Heart left ventricle (tissue), 16 donors: ENCODE results near the gene MLLT10. TPM values are rescaled to one million over a fixed set of nuclear protein-coding genes. Genes with fewer than 3 reads are reported as not detected.
A peak's percentile ranks its signal among the peaks of the same experiment; 100 is the strongest.

Source experiments
- ATAC-seq, 4 donors: fragments of 200-7000 bp; cut with Tn5 transposase; one replicate each; pipeline ENCODE4 v1.9.1; 2020 to 2022; ENCODE audit warnings: moderate library complexity in 4 of 4, mild to moderate bottlenecking in 3 of 4, moderate number of reproducible peaks in 1 of 4
- DNase-seq, 5 donors: peaks; one replicate each; pipeline ENCODE4 v3.0.0-alpha.2; 2020
- H3K27ac ChIP-seq, 12 donors: fragments of 200-600 bp; sonication (generic) in 4 of 12; one replicate each; pipeline versions ENCODE4 v1.5.0 to v1.8.0; 2016 to 2022; ENCODE audit warnings: mild to moderate bottlenecking in 2 of 12
- H3K27me3 ChIP-seq, 9 donors: fragments of 200-600 bp; sonication (generic) in 2 of 9; one replicate each; pipeline versions ENCODE4 v1.5.1 to v1.8.0; 2016 to 2022; ENCODE audit warnings: mild to moderate bottlenecking in 3 of 9
- H3K36me3 ChIP-seq, 9 donors: fragments of 200-600 bp; sonication (generic) in 2 of 9; one replicate each; pipeline versions ENCODE4 v1.5.0 to v1.8.0; 2018 to 2022; ENCODE audit warnings: mild to moderate bottlenecking in 2 of 9
- H3K4me1 ChIP-seq, 12 donors: fragments of 200-600 bp; sonication (generic) in 4 of 12; one replicate each; pipeline versions ENCODE4 v1.5.0 to v1.8.0; 2016 to 2022; ENCODE audit warnings: mild to moderate bottlenecking in 3 of 12
- H3K4me3 ChIP-seq, 12 donors: fragments of 200-600 bp; sonication (generic) in 4 of 12; one replicate each; pipeline versions ENCODE4 v1.5.0 to v1.8.0; 2017 to 2022; ENCODE audit warnings: mild to moderate bottlenecking in 9 of 12, moderate library complexity in 4 of 12
- H3K9me3 ChIP-seq, 12 donors: fragments of 200-600 bp; sonication (generic) in 4 of 12; one replicate each; pipeline versions ENCODE4 v1.5.0 to v1.8.0; 2016 to 2022; ENCODE audit warnings: mild to moderate bottlenecking in 1 of 12
- CTCF ChIP-seq, 12 donors: fragments of 200-600 bp; sonication (generic) in 4 of 12; IDR thresholded peaks; one replicate each; pipeline versions ENCODE4 v1.5.0 to v1.8.0; 2018 to 2022; ENCODE audit warnings: antibody characterized with exemption in 12 of 12, mild to moderate bottlenecking in 5 of 12
- POLR2A ChIP-seq, 2 donors: fragments of 450-650 bp; IDR thresholded peaks; one replicate each; pipeline ENCODE4 v1.6.1; 2017; ENCODE audit warnings: antibody characterized with exemption in 2 of 2, mild to moderate bottlenecking in 2 of 2, moderate library complexity in 2 of 2
- WGBS, 4 donors: extraction: QIAGEN DNeasy Blood & Tissue Kit in 2 of 4; methylation state at CpG; one replicate each; pipeline versions ENCODE4 v1.1.5 to v1.1.7; 2013 to 2018; 5-methylcytosine and 5-hydroxymethylcytosine counted together
- intact Hi-C, 10 donors: fragments of 100-400 bp; cut with DNase I; formaldehyde crosslinking; loops; one replicate each; pipeline versions ENCODE4 v1.11.1 to v1.14.2; 2022
- polyA plus RNA-seq, 2 donors: library from polyadenylated mRNA; stranded (reverse); fragments of 200-250 nt; gene quantifications; one replicate each; pipeline ENCODE4 v1.2.3, GENCODE V29; 2013
- total RNA-seq, 9 donors: library from RNA; depleted of rRNA in 2 of 9; stranded (reverse); fragments of >200 nt in 2 of 9; fragmentation: NEBNext Ultra II Directional in 3 of 9; extraction: Animal tissue kit (Norgen Biotek cat#: 25700) in 3 of 9; gene quantifications; one replicate each; pipeline versions ENCODE4 v1.1.0 to v1.2.4, GENCODE V29; 2016 to 2023
- donor health status: ischemic (EF 13 %, LVEDD 7.1; RV severe dilation, severe dysfunction).
- donor health status: healthy with polysubstance abuse.
- donor health status: DM: no; HTN: yes; CAD: no.
- donor health status: DM: no; HTN: no; CAD: no.
- donor health status: ischemic (EF 25% LVEDD 6.9; RV normal size, moderate dysfunction).
- donor health status: ischemic (EF 25% LVEDD 5.7; RV mildly dilated, moderate dysfunction).
- donor health status: healthy.
- donor health status: DM: yes; HTN: yes; CAD: no.
- donor health status: ischemic (EF 35%, LVEDD 5.7; RV mildly dilated, moderate dysfunction).
- donor health status: nonischemic (EF 11% LVEDD 7.7; RV severe dilation, severe dysfunction).
- donor health status: DM: yes; HTN: yes; CAD: no.
- donor health status: PGD.
- donor health status: ischemic (EF 29% LVEDD 5.4; RV normal size, mild dysfunction).
- donor health status: nonischemic (EF 23%, LVEDD 6.1; RV moderate dilation, normal function).

Gene MLLT10
- total and polyA plus RNA-seq, 11 donors, result 16.0 to 30.7 (median 25.2) TPM

DNA sequence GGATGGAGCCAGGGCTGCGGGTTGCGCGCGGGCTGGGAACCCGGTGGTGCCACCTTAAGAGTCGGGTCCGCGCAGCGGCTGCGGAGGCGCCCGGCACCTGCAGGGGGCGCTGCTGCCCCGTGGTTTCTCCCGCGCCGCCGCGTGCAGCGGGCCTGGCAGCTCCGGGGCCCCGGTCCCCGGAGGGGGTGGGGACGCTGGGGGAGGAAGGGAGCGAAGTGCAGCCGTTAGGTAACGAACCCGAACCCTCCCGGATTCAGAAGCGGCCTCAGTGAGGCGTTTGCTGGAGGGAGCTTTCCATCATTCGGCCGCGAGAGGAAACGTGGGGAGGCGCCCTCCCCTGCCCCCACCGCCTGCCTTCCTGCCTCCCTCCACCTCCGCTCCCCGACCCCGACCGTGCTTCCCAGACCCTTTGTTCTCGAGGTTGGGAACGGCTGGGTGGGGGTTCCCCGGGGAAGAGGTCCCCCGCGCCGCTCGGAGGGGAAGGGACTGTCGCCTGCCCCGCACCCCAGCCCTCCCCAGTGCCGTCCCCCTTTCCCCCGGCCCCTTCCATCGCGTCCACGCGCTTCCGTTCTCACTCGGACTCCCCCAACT lies 38.2 kb upstream of the MLLT10 start:
- DNase-seq (peak; percentile 81 to 92 (median 86)), ATAC-seq (peak; percentile 66 to 91 (median 82))
- TF ChIP-seq CTCF (IDR thresholded peaks at IDR 0.05) (peak; percentile 96 to 100 (median 99)), POLR2A (IDR thresholded peaks at IDR 0.05) (no peak)
- intact Hi-C loops, result loop anchor here (1.0 to 10.0 kb wide), 21 partner anchors 21 to 1491 kb away; partner anchors contain the start of genes MLLT10 (in 3 of the 10) and COMMD3 (in 1 of the 10)
- H3K4me3 ChIP-seq, result peak overlapping the region; percentile 61 to 86 (median 78)
- WGBS, 4 donors, result 0 to 1% (median 0%) methylated on average over 5 to 57 of the region's 58 CpGs
- peaks cover 0 to 31% (median 8%) of the 10 kb centered on the region in 12 donors for H3K4me1 ChIP-seq
- peaks cover 0 to 54% (median 0%) of the 10 kb centered on the region in 9 donors for H3K27me3 ChIP-seq
- peak overlapping the region in 11 of 12 donors; percentile 68 to 91 (median 81) for H3K27ac ChIP-seq
- H3K36me3 ChIP-seq, result no peaks in the 10 kb centered on the region
- no peaks in the 10 kb centered on the region for H3K9me3 ChIP-seq

DNA sequence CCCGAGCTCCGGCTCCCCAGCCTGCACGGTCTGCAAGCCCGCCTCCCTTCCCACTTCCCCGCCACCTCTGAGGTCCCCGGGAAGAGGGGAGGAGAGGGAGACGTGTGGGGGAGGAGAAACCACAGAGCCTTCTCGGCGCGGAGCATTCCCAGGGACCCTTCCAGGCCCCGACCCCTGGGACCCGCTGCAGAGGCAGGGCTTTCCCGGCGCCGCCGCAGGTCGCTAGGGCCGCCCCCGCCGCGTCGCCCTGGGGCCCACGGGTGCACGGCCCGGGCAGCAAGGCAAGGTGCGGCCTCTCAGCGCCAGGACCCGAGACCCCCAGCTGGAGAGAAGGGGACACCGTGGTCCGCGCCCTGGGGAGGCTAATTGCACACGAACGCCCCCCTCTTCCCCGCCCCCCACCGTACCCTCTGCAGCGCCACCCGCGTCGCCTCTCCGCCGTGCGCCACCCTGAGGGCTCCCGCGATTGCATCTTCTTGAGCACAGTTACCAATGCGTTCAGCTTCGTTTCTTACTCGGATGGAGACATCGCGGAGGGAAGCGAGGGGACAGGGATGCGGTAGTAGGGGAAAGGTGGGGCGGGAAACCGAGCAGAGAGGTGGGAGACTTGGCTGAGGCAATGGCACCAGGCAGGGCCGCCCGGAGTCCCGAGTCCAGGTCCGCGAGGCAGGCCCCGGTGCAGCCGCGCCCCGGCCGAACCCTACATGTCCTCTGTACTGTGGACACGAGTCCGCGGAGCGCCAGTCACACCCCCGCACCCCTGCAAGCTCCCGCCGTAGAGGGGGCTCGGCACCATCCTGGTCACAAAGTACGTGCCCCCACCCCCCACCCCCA lies 37.5 kb upstream of the MLLT10 start:
- intact Hi-C loops, result loop anchor here (1.0 to 10.0 kb wide), 16 partner anchors 20 to 1491 kb away; partner anchors contain the start of genes MLLT10 (in 3 of the 10) and COMMD3 (in 1 of the 10)
- peaks cover 0 to 59% (median 0%) of the 10 kb centered on the region in 9 donors for H3K27me3 ChIP-seq
- peak overlapping the region in 11 of 12 donors; percentile 68 to 91 (median 81) for H3K27ac ChIP-seq
- H3K9me3 ChIP-seq, result no peaks in the 10 kb centered on the region
- H3K4me3 ChIP-seq, result peak overlapping the region; percentile 61 to 86 (median 78)
- DNase-seq (peak; percentile 51 to 73 (median 57)), ATAC-seq (peak in 3 of 4 donors; percentile 43 to 66 (median 65))
- H3K4me1 ChIP-seq, result peaks cover 0 to 31% (median 8%) of the 10 kb centered on the region in 12 donors
- 0 to 1% (median 1%) methylated on average over 40 to 72 of the region's 72 CpGs for WGBS, 4 donors
- no peaks in the 10 kb centered on the region for H3K36me3 ChIP-seq
- TF ChIP-seq CTCF (IDR thresholded peaks at IDR 0.05) (peak in 6 of 12 donors; percentile 7 to 46 (median 36)), POLR2A (IDR thresholded peaks at IDR 0.05) (no peak)

DNA sequence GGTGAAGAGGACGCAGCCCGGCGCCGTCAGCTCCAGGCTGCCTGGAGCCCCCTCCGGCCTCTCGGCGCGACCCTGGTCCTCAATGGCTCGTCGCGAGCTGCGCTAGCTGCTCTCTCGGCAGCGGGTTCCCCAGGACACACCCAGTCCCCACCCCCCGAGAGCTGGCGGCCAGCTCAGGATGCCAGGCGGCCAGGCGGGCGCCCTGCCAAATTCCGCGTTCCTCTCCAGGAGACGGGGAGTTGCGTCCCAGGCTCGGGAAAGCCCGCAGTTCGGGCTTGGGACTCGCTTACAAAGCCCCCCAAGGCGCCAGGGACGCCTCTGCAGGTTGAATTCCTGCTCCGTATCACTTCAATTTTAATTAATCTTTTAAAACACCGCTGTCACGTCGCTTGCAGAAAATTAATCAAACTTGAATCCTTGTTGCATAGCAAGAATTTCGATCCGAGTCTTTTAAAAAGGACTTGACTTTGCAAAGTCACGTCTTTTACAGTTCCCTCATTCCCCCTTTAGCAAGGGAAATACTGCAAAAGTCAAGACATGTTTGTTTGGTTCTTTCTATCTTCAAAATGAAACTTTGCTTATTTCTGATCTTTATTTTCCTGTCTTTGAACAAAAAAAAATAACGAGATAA lies 36.7 kb upstream of the MLLT10 start:
- no peaks in the 10 kb centered on the region for H3K36me3 ChIP-seq
- TF ChIP-seq POLR2A (IDR thresholded peaks at IDR 0.05), result no peak
- no peak for TF ChIP-seq CTCF (IDR thresholded peaks at IDR 0.05)
- H3K27ac ChIP-seq, result peak overlapping the region in 11 of 12 donors; percentile 68 to 91 (median 81)
- H3K9me3 ChIP-seq, result no peaks in the 10 kb centered on the region
- intact Hi-C loops, result loop anchor here in 9 of 10 donors (2.0 to 10.0 kb wide), 15 partner anchors 20 to 1490 kb away; partner anchors contain the start of genes MLLT10 (in 3 of the 9) and COMMD3 (in 1 of the 9)
- WGBS, 4 donors, result 3 to 6% (median 4%) methylated on average over 29 to 37 of the region's 37 CpGs
- peaks cover 0 to 31% (median 8%) of the 10 kb centered on the region in 12 donors for H3K4me1 ChIP-seq
- H3K4me3 ChIP-seq, result peak overlapping the region; percentile 61 to 86 (median 78)
- H3K27me3 ChIP-seq, result peaks cover 0 to 59% (median 0%) of the 10 kb centered on the region in 9 donors
- DNase-seq, result peak; percentile 91 to 96 (median 95)
- peak; percentile 70 to 76 (median 74) for ATAC-seq
